Activated CD8-positive, alpha-beta memory T cell treated with anti-CD3 and anti-CD28 coated beads for 1 hour (primary cell): Measurements from ENCODE around the gene CT45A6.
"Not testable (repeated sequence)": the region's sequence is repeated elsewhere in the genome, so short reads cannot be mapped to it uniquely, and the experiment has no call there.

Experiments used
- DNase-seq, 2 donors: peaks; one replicate each; pipeline ENCODE4 v3.0.0-alpha.2; 2020; ENCODE audit warnings: low read depth in 1 of 2; ENCODE audit errors: extremely low read depth in 1 of 2

The CT45A6 gene

DNA sequence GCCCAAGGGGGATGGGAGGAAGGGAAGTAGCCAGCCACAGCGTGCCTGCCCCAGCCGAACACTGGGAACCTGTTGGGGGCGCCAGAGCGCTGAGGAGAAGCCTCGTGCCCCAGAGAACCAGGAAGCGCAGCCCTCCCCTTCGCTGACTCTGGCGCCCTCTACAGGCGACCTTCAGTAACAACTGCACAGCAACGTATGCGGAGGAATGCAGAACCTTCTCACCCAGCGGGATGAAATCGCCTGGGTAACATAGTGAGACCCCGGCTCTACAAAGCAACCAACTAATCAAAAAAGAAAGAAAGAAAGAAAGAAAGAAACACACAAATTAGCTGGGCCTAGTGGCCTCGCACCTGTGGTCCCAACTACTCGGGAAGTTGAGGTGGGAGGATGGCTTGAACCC lies at the start of gene CT45A6:
Gene CT45A6, minus strand, starts transcription at position 101 of the 400 bp plus-strand sequence. CDS start 3,794 bp downstream, outside the sequence.
- not testable (repeated sequence) for DNase-seq

GRCh38 chrX:135837180-135837579 lies 34.6 kb upstream of the CT45A6 start, which contains the start of gene CT45A7:
TSS of gene CT45A7 (minus strand) at chrX:135837280. CDS start at chrX:135833533, 3,747 bp downstream.
- DNase-seq = not testable (repeated sequence)

DNA sequence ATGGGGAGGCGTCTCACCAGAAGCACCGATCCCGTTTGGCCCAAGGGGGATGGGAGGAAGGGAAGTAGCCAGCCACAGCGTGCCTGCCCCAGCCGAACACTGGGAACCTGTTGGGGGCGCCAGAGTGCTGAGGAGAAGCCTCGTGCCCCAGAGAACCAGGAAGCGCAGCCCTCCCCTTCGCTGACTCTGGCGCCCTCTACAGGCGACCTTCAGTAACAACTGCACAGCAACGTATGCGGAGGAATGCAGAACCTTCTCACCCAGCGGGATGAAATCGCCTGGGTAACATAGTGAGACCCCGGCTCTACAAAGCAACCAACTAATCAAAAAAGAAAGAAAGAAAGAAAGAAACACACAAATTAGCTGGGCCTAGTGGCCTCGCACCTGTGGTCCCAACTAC lies 17.3 kb upstream of the CT45A6 start, which contains the start of gene CT45A2:
Gene CT45A2, minus strand, starts transcription at position 101 of the 400 bp plus-strand sequence. CDS start 3,747 bp downstream, outside the sequence.
- DNase-seq = not testable (repeated sequence)

DNA sequence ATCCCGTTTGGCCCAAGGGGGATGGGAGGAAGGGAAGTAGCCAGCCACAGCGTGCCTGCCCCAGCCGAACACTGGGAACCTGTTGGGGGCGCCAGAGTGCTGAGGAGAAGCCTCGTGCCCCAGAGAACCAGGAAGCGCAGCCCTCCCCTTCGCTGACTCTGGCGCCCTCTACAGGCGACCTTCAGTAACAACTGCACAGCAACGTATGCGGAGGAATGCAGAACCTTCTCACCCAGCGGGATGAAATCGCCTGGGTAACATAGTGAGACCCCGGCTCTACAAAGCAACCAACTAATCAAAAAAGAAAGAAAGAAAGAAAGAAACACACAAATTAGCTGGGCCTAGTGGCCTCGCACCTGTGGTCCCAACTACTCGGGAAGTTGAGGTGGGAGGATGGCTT lies 17.2 kb downstream of the CT45A6 start, which contains the start of gene CT45A5:
Gene CT45A5, minus strand, starts transcription at position 101 of the 400 bp plus-strand sequence. CDS start 3,774 bp downstream, outside the sequence.
- DNase-seq = not testable (repeated sequence)

DNA sequence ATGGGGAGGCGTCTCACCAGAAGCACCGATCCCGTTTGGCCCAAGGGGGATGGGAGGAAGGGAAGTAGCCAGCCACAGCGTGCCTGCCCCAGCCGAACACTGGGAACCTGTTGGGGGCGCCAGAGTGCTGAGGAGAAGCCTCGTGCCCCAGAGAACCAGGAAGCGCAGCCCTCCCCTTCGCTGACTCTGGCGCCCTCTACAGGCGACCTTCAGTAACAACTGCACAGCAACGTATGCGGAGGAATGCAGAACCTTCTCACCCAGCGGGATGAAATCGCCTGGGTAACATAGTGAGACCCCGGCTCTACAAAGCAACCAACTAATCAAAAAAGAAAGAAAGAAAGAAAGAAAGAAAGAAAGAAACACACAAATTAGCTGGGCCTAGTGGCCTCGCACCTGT lies 34.5 kb downstream of the CT45A6 start, which contains the start of gene CT45A3:
Gene CT45A3, minus strand, starts transcription at position 101 of the 400 bp plus-strand sequence. CDS start 3,747 bp downstream, outside the sequence.
- not testable (repeated sequence) for DNase-seq

- not testable (repeated sequence) for DNase-seq
These were observed 57.8 kb downstream of the CT45A6 start for GRCh38 chrX:135744739-135745138.
